K562 (cell line): ENCODE data around the gene CCDC184. TPM values are rescaled to one million over a fixed set of nuclear protein-coding genes. Genes with fewer than 3 reads are reported as not detected.

Experiments used
- ARID1B ChIP-seq: fragments of 450-650 bp; IDR thresholded peaks from 2 replicates; pipeline ENCODE4 v1.6.1; 2016; ENCODE audit warnings: antibody characterized with exemption, mild to moderate bottlenecking, inconsistent platforms
- CTBP1 ChIP-seq: fragments of 450-650 bp; IDR thresholded peaks from 2 replicates; pipeline ENCODE4 v1.6.1; 2016; ENCODE audit warnings: borderline replicate concordance
- EHMT2 ChIP-seq: fragments of 450-650 bp; IDR thresholded peaks from 2 replicates; pipeline ENCODE4 v1.6.1; 2018; ENCODE audit warnings: antibody characterized with exemption
- GTF2A2 ChIP-seq: IDR thresholded peaks from 2 replicates; pipeline ENCODE4 v1.6.1; 2016; ENCODE audit warnings: mild to moderate bottlenecking, missing genetic modification characterization, missing compliant biosample characterization
- KDM5B ChIP-seq: fragments of 200-600 bp; sonication (generic); IDR thresholded peaks from 2 replicates; pipeline ENCODE4 v1.6.1; 2012; ENCODE audit warnings: low read depth, mild to moderate bottlenecking, moderate library complexity, low read length, control low read depth, inconsistent platforms; ENCODE audit not compliant: insufficient replicate concordance
- MAFF ChIP-seq: IDR thresholded peaks from 2 replicates; pipeline ENCODE4 v1.6.1; 2012; ENCODE audit warnings: low read length, improper control_type of control experiment
- MCM7 ChIP-seq, 2 experiments: fragments of 450-650 bp; IDR thresholded peaks; 2 replicates each; pipeline ENCODE4 v1.6.1; 2016 to 2018
- MECOM ChIP-seq: fragments of 250-450 bp; sonication (Bioruptor Pico); IDR thresholded peaks from 2 replicates; pipeline ENCODE4 v1.8.0; 2022; ENCODE audit warnings: inconsistent platforms
- MYC ChIP-seq, 2 experiments: fragments of 250-450 bp in 1 of 2; sonication (Bioruptor Pico) in 1 of 2; IDR thresholded peaks; 2 replicates each; pipeline versions ENCODE4 v1.5.1 to v1.6.1; 2012 to 2021; ENCODE audit warnings: low read depth in 2 of 2, borderline replicate concordance in 1 of 2, improper control_type of control experiment in 1 of 2, low read length in 1 of 2, mild to moderate bottlenecking in 1 of 2, moderate library complexity in 1 of 2
- NONO ChIP-seq, 2 experiments: fragments of 200-400 bp in 1 of 2; fragments of 450-650 bp in 1 of 2; formaldehyde crosslinking in 1 of 2; IDR thresholded peaks; 2 replicates each; pipeline ENCODE4 v1.6.1; 2017; ENCODE audit warnings: low read depth in 2 of 2, mild to moderate bottlenecking in 2 of 2, moderate library complexity in 2 of 2, low read length in 1 of 2
- RFX5 ChIP-seq: IDR thresholded peaks from 2 replicates; pipeline ENCODE4 v1.6.1; 2011; ENCODE audit warnings: low read depth, mild to moderate bottlenecking, improper control_type of control experiment, low read length
- SMARCE1 ChIP-seq: fragments of 450-650 bp; IDR thresholded peaks from 2 replicates; pipeline ENCODE4 v1.7.1; 2016; ENCODE audit warnings: mild to moderate bottlenecking
- TRIM24 ChIP-seq, 2 experiments: fragments of 450-650 bp; IDR thresholded peaks; 2 replicates each; pipeline ENCODE4 v1.6.1; 2016
- U2AF2 ChIP-seq: fragments of 200-400 bp; formaldehyde crosslinking; optimal IDR thresholded peaks from 2 replicates; pipeline ENCODE3; 2017; ENCODE audit warnings: low read depth, mild to moderate bottlenecking, low read length
- ZEB2 ChIP-seq: fragments of 450-650 bp; IDR thresholded peaks from 2 replicates; pipeline ENCODE4 v1.6.1; 2016
- ZNF124 ChIP-seq: sonication (generic); formaldehyde crosslinking; IDR thresholded peaks from 2 replicates; pipeline ENCODE4 v1.8.1; 2022; ENCODE audit warnings: missing genetic modification reagents
- ZNF140 ChIP-seq: fragments of 250-450 bp; sonication (Bioruptor Pico); IDR thresholded peaks from 2 replicates; pipeline ENCODE4 v1.8.0; 2021; ENCODE audit warnings: moderate library complexity, mild to moderate bottlenecking, inconsistent platforms
- polyA plus RNA-seq, 8 experiments: library from polyadenylated mRNA; depleted of rRNA in 4 of 8; stranded (reverse) in 5 of 8; unstranded in 3 of 8; fragments of >200 nt; fragmentation: Nextera tagmentation in 2 of 8; fragmentation: Illumina TruSeq in 1 of 8; extraction: Ambion mirVana in 2 of 8; extraction: Trizol in 1 of 8; gene quantifications; 2 replicates each; pipeline versions ENCODE4 v1.2.1 to v1.2.3, GENCODE V29; 2011 to 2014; ENCODE audit warnings: inconsistent platforms in 1 of 8, missing spikeins in 1 of 8
- total RNA-seq, 7 experiments: library from RNA; depleted of rRNA in 6 of 7; stranded (reverse); fragments of >200 nt in 6 of 7; fragmentation: Illumina TruSeq in 2 of 7; extraction: Trizol in 2 of 7; gene quantifications; 2 replicates each; pipeline versions ENCODE4 v1.2.1 to v1.2.3, GENCODE V29; 2011 to 2021; ENCODE audit warnings: low replicate concordance in 1 of 7
- TF ChIP-seq, protein P1 (sequence below), 3 experiments: fragments of 200-800 bp in 1 of 3; fragments of 250-450 bp in 1 of 3; fragments of 450-650 bp in 1 of 3; sonication (Bioruptor Pico) in 1 of 3; sonication (Bioruptor generic) in 1 of 3; formaldehyde crosslinking in 1 of 3; IDR thresholded peaks; 2 replicates each; pipeline versions ENCODE4 v1.6.1 to v1.8.0; 2016 to 2022; ENCODE audit warnings: mild to moderate bottlenecking in 2 of 3, missing genetic modification characterization in 2 of 3, missing compliant biosample characterization in 1 of 3, moderate library complexity in 1 of 3
- TF ChIP-seq, protein P2 (sequence below): sonication (generic); formaldehyde crosslinking; IDR thresholded peaks from 2 replicates; pipeline ENCODE4 v1.8.0; 2022; ENCODE audit warnings: mild to moderate bottlenecking, missing genetic modification reagents
- TF ChIP-seq, protein P3 (sequence below): fragments of 250-450 bp; sonication (Bioruptor Pico); IDR thresholded peaks from 2 replicates; pipeline ENCODE4 v1.5.0; 2021
- TF ChIP-seq, protein P4 (sequence below): sonication (generic); formaldehyde crosslinking; IDR thresholded peaks from 2 replicates; pipeline ENCODE4 v1.8.0; 2022; ENCODE audit warnings: missing genetic modification reagents, mild to moderate bottlenecking, borderline replicate concordance

Gene CCDC184
- total and polyA plus RNA-seq, 9 of the 15 experiments (the other 6 are each of a cell fraction or from before 2014, with no cell fraction given): 0.09 TPM; not detected in 8

DNA sequence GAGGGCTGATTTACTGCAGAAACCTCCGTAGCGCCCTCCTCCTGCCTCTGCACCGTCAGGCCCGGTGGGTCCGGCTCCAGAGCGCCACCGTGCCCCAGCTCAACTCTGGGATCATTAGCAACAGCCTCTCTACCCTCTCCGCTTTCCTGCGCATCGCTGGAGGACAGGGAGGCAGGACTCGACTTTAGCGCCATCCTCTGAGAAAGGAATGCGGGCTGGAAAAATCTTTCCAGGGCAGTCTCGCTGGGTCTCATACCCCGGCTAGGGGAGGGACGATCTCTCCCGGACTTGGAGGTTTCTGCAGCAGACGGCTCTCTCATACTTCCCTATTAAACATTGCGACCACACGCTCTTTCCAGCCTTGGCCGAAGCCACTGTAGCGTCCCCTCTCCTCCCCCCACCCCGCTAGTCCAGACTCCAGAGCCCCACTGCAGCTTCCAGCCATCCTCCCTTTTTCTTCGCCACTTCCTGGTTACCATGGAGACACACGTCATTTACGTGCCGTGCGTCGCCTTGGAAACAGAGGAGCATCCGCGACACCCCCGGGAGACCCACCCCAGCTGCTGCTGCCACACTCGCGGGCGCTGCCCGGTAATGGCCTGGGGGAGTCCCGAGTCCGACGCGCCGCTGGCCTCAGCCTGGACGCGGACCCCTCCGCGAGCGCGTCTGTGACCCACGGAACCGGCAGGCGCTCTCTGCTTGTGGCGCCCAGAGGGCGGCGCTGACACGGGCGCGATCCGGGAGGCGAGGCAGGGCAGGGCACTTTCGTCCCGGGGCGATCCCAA is at the start of gene CCDC184 (continued):
- TF ChIP-seq NONO (IDR thresholded peaks at IDR 0.05; ENCODE audit: low read depth in 2 of 2, low read length in 1 of 2) (no peak), MECOM (CRISPR knock-in tag) (no peak), MAFF (no peak), GTF2A2 (no peak), RFX5 (no peak), CTBP1 (peak; percentile 91), ZNF140 (CRISPR knock-in tag) (no peak), ARID1B (0 out of 2 replicates have a peak, but pooled peaks have one; percentile 11), MCM7 (IDR thresholded peaks at IDR 0.05) (no peak), U2AF2 (no peak), TRIM24 (IDR thresholded peaks at IDR 0.05) (no peak), SMARCE1 (no peak), ZEB2 (no peak), MYC (IDR thresholded peaks at IDR 0.05; ENCODE audit: low read depth, low read length) (no peak), MYC (CRISPR knock-in tag; IDR thresholded peaks at IDR 0.05; ENCODE audit: borderline replicate concordance, low read depth) (no peak), KDM5B (no peak), ZNF124 (CRISPR knock-in tag) (no peak), EHMT2 (no peak)
- TF ChIP-seq, protein P1, sequence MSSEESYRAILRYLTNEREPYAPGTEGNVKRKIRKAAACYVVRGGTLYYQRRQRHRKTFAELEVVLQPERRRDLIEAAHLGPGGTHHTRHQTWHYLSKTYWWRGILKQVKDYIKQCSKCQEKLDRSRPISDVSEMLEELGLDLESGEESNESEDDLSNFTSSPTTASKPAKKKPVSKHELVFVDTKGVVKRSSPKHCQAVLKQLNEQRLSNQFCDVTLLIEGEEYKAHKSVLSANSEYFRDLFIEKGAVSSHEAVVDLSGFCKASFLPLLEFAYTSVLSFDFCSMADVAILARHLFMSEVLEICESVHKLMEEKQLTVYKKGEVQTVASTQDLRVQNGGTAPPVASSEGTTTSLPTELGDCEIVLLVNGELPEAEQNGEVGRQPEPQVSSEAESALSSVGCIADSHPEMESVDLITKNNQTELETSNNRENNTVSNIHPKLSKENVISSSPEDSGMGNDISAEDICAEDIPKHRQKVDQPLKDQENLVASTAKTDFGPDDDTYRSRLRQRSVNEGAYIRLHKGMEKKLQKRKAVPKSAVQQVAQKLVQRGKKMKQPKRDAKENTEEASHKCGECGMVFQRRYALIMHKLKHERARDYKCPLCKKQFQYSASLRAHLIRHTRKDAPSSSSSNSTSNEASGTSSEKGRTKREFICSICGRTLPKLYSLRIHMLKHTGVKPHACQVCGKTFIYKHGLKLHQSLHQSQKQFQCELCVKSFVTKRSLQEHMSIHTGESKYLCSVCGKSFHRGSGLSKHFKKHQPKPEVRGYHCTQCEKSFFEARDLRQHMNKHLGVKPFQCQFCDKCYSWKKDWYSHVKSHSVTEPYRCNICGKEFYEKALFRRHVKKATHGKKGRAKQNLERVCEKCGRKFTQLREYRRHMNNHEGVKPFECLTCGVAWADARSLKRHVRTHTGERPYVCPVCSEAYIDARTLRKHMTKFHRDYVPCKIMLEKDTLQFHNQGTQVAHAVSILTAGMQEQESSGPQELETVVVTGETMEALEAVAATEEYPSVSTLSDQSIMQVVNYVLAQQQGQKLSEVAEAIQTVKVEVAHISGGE (CRISPR knock-in tag; IDR thresholded peaks at IDR 0.05): no peak
- TF ChIP-seq, protein P2, sequence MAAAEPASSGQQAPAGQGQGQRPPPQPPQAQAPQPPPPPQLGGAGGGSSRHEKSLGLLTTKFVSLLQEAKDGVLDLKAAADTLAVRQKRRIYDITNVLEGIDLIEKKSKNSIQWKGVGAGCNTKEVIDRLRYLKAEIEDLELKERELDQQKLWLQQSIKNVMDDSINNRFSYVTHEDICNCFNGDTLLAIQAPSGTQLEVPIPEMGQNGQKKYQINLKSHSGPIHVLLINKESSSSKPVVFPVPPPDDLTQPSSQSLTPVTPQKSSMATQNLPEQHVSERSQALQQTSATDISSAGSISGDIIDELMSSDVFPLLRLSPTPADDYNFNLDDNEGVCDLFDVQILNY (CRISPR knock-in tag): no peak
- TF ChIP-seq, protein P3, sequence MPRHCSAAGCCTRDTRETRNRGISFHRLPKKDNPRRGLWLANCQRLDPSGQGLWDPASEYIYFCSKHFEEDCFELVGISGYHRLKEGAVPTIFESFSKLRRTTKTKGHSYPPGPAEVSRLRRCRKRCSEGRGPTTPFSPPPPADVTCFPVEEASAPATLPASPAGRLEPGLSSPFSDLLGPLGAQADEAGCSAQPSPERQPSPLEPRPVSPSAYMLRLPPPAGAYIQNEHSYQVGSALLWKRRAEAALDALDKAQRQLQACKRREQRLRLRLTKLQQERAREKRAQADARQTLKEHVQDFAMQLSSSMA: no peak
- TF ChIP-seq, protein P4, sequence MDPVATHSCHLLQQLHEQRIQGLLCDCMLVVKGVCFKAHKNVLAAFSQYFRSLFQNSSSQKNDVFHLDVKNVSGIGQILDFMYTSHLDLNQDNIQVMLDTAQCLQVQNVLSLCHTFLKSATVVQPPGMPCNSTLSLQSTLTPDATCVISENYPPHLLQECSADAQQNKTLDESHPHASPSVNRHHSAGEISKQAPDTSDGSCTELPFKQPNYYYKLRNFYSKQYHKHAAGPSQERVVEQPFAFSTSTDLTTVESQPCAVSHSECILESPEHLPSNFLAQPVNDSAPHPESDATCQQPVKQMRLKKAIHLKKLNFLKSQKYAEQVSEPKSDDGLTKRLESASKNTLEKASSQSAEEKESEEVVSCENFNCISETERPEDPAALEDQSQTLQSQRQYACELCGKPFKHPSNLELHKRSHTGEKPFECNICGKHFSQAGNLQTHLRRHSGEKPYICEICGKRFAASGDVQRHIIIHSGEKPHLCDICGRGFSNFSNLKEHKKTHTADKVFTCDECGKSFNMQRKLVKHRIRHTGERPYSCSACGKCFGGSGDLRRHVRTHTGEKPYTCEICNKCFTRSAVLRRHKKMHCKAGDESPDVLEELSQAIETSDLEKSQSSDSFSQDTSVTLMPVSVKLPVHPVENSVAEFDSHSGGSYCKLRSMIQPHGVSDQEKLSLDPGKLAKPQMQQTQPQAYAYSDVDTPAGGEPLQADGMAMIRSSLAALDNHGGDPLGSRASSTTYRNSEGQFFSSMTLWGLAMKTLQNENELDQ (CRISPR knock-in tag): no peak
